Panc1 (cell line): ENCODE measurements around the gene ARG2.

ENCODE experiments used
- CTCF ChIP-seq: fragments of 450-650 bp; IDR thresholded peaks from 2 replicates; pipeline ENCODE4 v1.5.1; 2017; ENCODE audit warnings: mild to moderate bottlenecking
- POLR2AphosphoS5 ChIP-seq: IDR thresholded peaks from 2 replicates; pipeline ENCODE4 v1.6.1; 2012; ENCODE audit warnings: mild to moderate bottlenecking, low read depth, low read length, moderate library complexity

- TF ChIP-seq POLR2AphosphoS5 (no peak), CTCF (no peak)
Measured at GRCh38 chr14:67589204-67589770, 30.4 kb upstream of the ARG2 start.
